Measurements from ENCODE around the gene GMDS.

GRCh38 chr6:1781817-1782184, 463.6 kb downstream of the GMDS start:
- TF ChIP-seq RARB (CRISPR knock-in tag; IDR thresholded peaks at IDR 0.05) (no peak), ESRRG (CRISPR knock-in tag; IDR thresholded peaks at IDR 0.05) (no peak), SNAI2 (CRISPR knock-in tag; IDR thresholded peaks at IDR 0.05) (no peak), ZFP30 (CRISPR knock-in tag; IDR thresholded peaks at IDR 0.05) (no peak), ZNF8 (CRISPR knock-in tag; IDR thresholded peaks at IDR 0.05) (no peak), ISL1 (CRISPR knock-in tag; IDR thresholded peaks at IDR 0.05) (no peak), GLIS3 (CRISPR knock-in tag; IDR thresholded peaks at IDR 0.05) (no peak), ARNTL (CRISPR knock-in tag; IDR thresholded peaks at IDR 0.05; ENCODE audit: borderline replicate concordance, low read depth) (no peak), CSDC2 (CRISPR knock-in tag; IDR thresholded peaks at IDR 0.05) (no peak)

Measured in SK-N-SH treated with all-trans-retinoic acid at 6 μM for 48 hours (cell line).